Measurements from ENCODE around the gene NRG3.

NRG3 gene

GRCh38 chr10:82289945-82290344 is 415.0 kb downstream of the NRG3 start:
- no peaks in the 10 kb centered on the region for H3K27me3 ChIP-seq (ENCODE audit: control insufficient read depth, insufficient read depth, low read length)
- H2AFZ ChIP-seq, result no peak overlapping the region
- H3K36me3 ChIP-seq (ENCODE audit: control insufficient read depth, insufficient read depth, low read length), result no peaks in the 10 kb centered on the region
- H3K9ac ChIP-seq, result no peak overlapping the region
- H3K4me2 ChIP-seq (ENCODE audit: low read length), result no peak overlapping the region
- no peak overlapping the region for H3K27ac ChIP-seq
- H3K4me3 ChIP-seq (ENCODE audit: low read depth, low read length), result no peak overlapping the region
- no peaks in the 10 kb centered on the region for H3K9me3 ChIP-seq (ENCODE audit: control insufficient read depth, low read length)
- TF ChIP-seq CTCF (IDR thresholded peaks at IDR 0.05), result no peak
- H3K4me1 ChIP-seq, result no peaks in the 10 kb centered on the region
- H3K79me2 ChIP-seq, result no peaks in the 10 kb centered on the region

GRCh38 chr10:82294874-82295378 is 419.9 kb downstream of the NRG3 start:
- TF ChIP-seq CTCF (IDR thresholded peaks at IDR 0.05), result no peak
- no peak overlapping the region for H3K27ac ChIP-seq
- no peak overlapping the region for H3K4me3 ChIP-seq (ENCODE audit: low read depth, low read length)

GRCh38 chr10:82308641-82309040 is 433.6 kb downstream of the NRG3 start:
- Histone ChIP-seq H3K4me2 (ENCODE audit: low read length) (no peak overlapping the region), H3K9ac (no peak overlapping the region), H2AFZ (no peak overlapping the region), H3K4me1 (no peaks in the 10 kb centered on the region), H3K36me3 (ENCODE audit: control insufficient read depth, insufficient read depth, low read length) (no peaks in the 10 kb centered on the region), H3K79me2 (no peaks in the 10 kb centered on the region), H3K9me3 (ENCODE audit: control insufficient read depth, low read length) (no peaks in the 10 kb centered on the region), H3K27me3 (ENCODE audit: control insufficient read depth, insufficient read depth, low read length) (no peaks in the 10 kb centered on the region), H3K27ac (no peak overlapping the region), H3K4me3 (ENCODE audit: low read depth, low read length) (no peak overlapping the region)
- TF ChIP-seq CTCF (IDR thresholded peaks at IDR 0.05), result no peak

More at GRCh38 chr10:82294874-82295378, 419.9 kb downstream of the NRG3 start:
- no peak overlapping the region for H2AFZ ChIP-seq
- no peaks in the 10 kb centered on the region for H3K36me3 ChIP-seq (ENCODE audit: control insufficient read depth, insufficient read depth, low read length)
- H3K4me2 ChIP-seq (ENCODE audit: low read length), result no peak overlapping the region
- H3K9ac ChIP-seq, result no peak overlapping the region
- H3K27me3 ChIP-seq (ENCODE audit: control insufficient read depth, insufficient read depth, low read length), result no peaks in the 10 kb centered on the region
- H3K79me2 ChIP-seq, result no peaks in the 10 kb centered on the region
- no peaks in the 10 kb centered on the region for H3K4me1 ChIP-seq
- no peaks in the 10 kb centered on the region for H3K9me3 ChIP-seq (ENCODE audit: control insufficient read depth, low read length)

- Histone ChIP-seq H3K9ac (no peak overlapping the region), H3K4me1 (no peaks in the 10 kb centered on the region), H3K4me3 (ENCODE audit: low read depth, low read length) (no peak overlapping the region), H3K27ac (no peak overlapping the region), H3K4me2 (ENCODE audit: low read length) (no peak overlapping the region), H2AFZ (no peak overlapping the region), H3K27me3 (ENCODE audit: control insufficient read depth, insufficient read depth, low read length) (no peaks in the 10 kb centered on the region), H3K9me3 (ENCODE audit: control insufficient read depth, low read length) (no peaks in the 10 kb centered on the region), H3K79me2 (no peaks in the 10 kb centered on the region), H3K36me3 (ENCODE audit: control insufficient read depth, insufficient read depth, low read length) (no peaks in the 10 kb centered on the region)
- TF ChIP-seq CTCF (IDR thresholded peaks at IDR 0.05), result no peak
Observed at GRCh38 chr10:82310839-82311238, 435.8 kb downstream of the NRG3 start.

GRCh38 chr10:82313401-82313800 is 438.4 kb downstream of the NRG3 start:
- H3K9ac ChIP-seq, result no peak overlapping the region
- no peaks in the 10 kb centered on the region for H3K27me3 ChIP-seq (ENCODE audit: control insufficient read depth, insufficient read depth, low read length)
- no peak overlapping the region for H3K27ac ChIP-seq
- no peak overlapping the region for H3K4me2 ChIP-seq (ENCODE audit: low read length)
- no peaks in the 10 kb centered on the region for H3K79me2 ChIP-seq
- no peak overlapping the region for H3K4me3 ChIP-seq (ENCODE audit: low read depth, low read length)
- H3K36me3 ChIP-seq (ENCODE audit: control insufficient read depth, insufficient read depth, low read length), result no peaks in the 10 kb centered on the region
- H2AFZ ChIP-seq, result no peak overlapping the region
- H3K4me1 ChIP-seq, result no peaks in the 10 kb centered on the region
- TF ChIP-seq CTCF (IDR thresholded peaks at IDR 0.05), result no peak
- H3K9me3 ChIP-seq (ENCODE audit: control insufficient read depth, low read length), result no peaks in the 10 kb centered on the region

Measured in parathyroid adenoma (tissue), 2 donors.